GM21423 (cell line): Measurements from ENCODE around the gene LCLAT1.

ENCODE experiments used
- ATAC-seq: cut with Tn5 transposase; IDR thresholded peaks from one replicate; pipeline ENCODE4 v1.9.1; 2021; ENCODE audit warnings: mild to moderate bottlenecking, moderate library complexity; ENCODE audit not compliant: unreplicated experiment

Gene LCLAT1

GRCh38 chr2:30689496-30690125 is 242.6 kb downstream of the LCLAT1 start:
- ATAC-seq = no peak

GRCh38 chr2:30690126-30690561 is 243.1 kb downstream of the LCLAT1 start:
- ATAC-seq = no peak

GRCh38 chr2:30691091-30691947 is 244.3 kb downstream of the LCLAT1 start:
- no peak for ATAC-seq

DNA sequence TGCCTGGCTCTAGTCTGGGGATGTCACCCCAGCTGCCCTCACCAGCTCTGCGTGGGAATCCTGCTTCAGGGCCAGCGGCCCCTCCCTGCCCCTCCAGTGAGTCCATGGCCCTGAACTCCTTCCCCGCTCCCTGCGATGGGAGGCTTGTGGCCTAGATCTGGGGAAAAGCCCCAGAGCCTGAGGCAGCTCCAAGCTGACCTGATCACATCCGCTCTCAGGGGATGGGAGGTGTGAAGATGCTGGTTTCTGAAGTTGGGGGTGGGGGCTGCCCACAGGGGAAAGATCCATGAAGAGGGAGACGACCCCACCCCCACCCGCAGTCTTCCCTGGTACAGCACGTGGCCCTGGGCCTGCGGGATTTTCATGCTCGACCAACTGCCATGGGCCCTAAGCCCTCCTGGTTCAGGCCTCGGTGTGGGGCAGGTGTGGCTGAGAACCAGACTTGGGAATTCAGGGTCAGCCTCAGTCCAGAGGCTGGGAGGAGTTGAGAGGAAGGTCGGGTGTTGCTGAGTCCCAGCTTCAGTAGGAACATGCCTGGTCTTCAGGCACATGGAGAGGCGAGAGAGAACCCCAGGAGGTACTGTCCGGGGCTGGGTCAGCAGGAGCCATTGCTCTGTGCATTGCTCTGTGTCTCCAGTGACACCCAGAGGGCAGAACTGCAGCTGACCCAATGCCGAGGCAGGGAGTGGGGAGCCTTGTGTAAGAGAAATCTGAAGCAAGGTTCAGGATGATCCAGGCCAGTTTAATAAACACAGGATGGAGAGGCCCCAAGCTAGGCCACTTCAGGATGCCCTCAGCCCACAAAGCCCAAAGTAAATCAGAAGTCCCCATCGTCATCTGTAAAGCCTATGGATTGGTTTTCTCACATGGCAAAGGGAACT is 245.1 kb downstream of the LCLAT1 start:
- ATAC-seq = no peak

DNA sequence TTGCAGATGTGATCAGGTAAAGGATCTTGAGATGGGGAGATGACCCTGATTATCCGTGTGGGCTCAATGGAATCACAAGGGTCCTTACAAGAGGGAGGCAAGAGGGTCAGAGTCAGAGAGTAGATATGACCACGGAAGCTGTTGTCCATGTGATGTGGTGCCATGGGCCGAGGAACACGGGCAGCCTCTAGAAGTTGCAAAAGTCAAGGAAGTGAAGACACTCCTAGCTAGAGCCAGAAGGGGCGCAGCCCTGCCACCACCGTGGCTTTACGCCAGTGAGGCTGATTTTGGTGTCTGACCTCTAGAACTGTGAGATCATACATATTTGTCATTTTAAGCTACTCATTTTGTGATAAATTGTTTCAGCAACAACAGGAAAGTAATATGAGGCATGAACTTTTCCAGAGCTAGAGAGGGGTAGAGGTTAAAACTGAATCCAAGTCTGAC is 245.8 kb downstream of the LCLAT1 start:
- no peak for ATAC-seq
